Measurements from ENCODE around the gene CLCN6.

- TF ChIP-seq SPI1 (IDR thresholded peaks at IDR 0.05; ENCODE audit: borderline replicate concordance, low read depth) (no peak), POLR2AphosphoS5 (IDR thresholded peaks at IDR 0.05; ENCODE audit: low read depth) (no peak), CTCF (IDR thresholded peaks at IDR 0.05; ENCODE audit: insufficient read depth, low read length) (no peak), GABPA (IDR thresholded peaks at IDR 0.05; ENCODE audit: low read depth) (no peak), REST (IDR thresholded peaks at IDR 0.05; ENCODE audit: insufficient replicate concordance, low read depth) (no peak)
Measured at GRCh38 chr1:11767922-11768704, 37.9 kb upstream of the CLCN6 start.

All from HL-60 (cell line).